ENCODE measurements around the gene DNAI2.

DNA sequence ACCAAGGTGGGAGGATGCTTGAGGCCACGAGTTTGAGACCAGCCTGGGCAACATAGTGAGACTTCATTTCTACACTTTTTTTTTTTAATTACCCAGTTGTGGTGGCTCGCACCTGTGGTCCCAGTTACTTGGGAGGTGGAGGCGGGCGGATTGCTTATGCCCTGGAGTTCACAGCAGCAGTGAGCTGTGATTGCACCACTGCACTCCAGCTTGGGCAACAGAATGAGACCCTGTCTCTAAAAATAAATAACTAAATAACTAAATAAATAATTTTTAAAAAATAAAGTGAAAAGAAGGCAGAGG, 9.3 kb downstream of the DNAI2 start:
- TF ChIP-seq ZBTB7A (IDR thresholded peaks at IDR 0.05; ENCODE audit: low read depth) (no peak), YY1 (IDR thresholded peaks at IDR 0.05; ENCODE audit: low read depth) (no peak), TAF1 (IDR thresholded peaks at IDR 0.05; ENCODE audit: low read depth) (no peak), FOXM1 (IDR thresholded peaks at IDR 0.05; ENCODE audit: borderline replicate concordance, low read depth) (no peak), TCF12 (IDR thresholded peaks at IDR 0.05; ENCODE audit: low read depth) (no peak), EP300 (IDR thresholded peaks at IDR 0.05; ENCODE audit: borderline replicate concordance) (no peak), NFIC (IDR thresholded peaks at IDR 0.05) (no peak), USF1 (IDR thresholded peaks at IDR 0.05) (no peak), RAD21 (IDR thresholded peaks at IDR 0.05; ENCODE audit: low read depth) (no peak), REST (IDR thresholded peaks at IDR 0.05; ENCODE audit: low read depth) (no peak)
- TF ChIP-seq, protein P1, sequence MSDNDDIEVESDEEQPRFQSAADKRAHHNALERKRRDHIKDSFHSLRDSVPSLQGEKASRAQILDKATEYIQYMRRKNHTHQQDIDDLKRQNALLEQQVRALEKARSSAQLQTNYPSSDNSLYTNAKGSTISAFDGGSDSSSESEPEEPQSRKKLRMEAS (IDR thresholded peaks at IDR 0.05): no peak

Measured in Ishikawa (cell line).